ENCODE results near the gene ASIC5.
"Not testable (repeated sequence)": the region's sequence is repeated elsewhere in the genome, so short reads cannot be mapped to it uniquely, and the experiment has no call there.

ASIC5 gene

GRCh38 chr4:155899891-155900290 lies 33.8 kb upstream of the ASIC5 start:
- Histone ChIP-seq H3K4me1 (ENCODE audit: control insufficient read depth, insufficient read depth, low read length) (peaks cover 4% of the 10 kb centered on the region), H3K9me3 (ENCODE audit: control insufficient read depth, insufficient read depth, low read length) (no peaks in the 10 kb centered on the region), H3K36me3 (ENCODE audit: control insufficient read depth, insufficient read depth, low read length) (no peaks in the 10 kb centered on the region), H3K27me3 (ENCODE audit: control insufficient read depth, insufficient read depth, low read length) (no peaks in the 10 kb centered on the region), H3K9ac (ENCODE audit: low read depth, low read length) (no peak overlapping the region), H3K4me3 (ENCODE audit: low read depth, low read length) (no peak overlapping the region)

GRCh38 chr4:155898371-155898770 lies 32.3 kb upstream of the ASIC5 start:
- not testable (repeated sequence) for H3K36me3 ChIP-seq (ENCODE audit: control insufficient read depth, insufficient read depth, low read length); H3K27me3 ChIP-seq (ENCODE audit: control insufficient read depth, insufficient read depth, low read length); H3K4me3 ChIP-seq (ENCODE audit: low read depth, low read length); H3K9me3 ChIP-seq (ENCODE audit: control insufficient read depth, insufficient read depth, low read length); H3K4me1 ChIP-seq (ENCODE audit: control insufficient read depth, insufficient read depth, low read length); H3K9ac ChIP-seq (ENCODE audit: low read depth, low read length)

GRCh38 chr4:155891058-155891457 lies 25.0 kb upstream of the ASIC5 start:
- H3K4me3 ChIP-seq (ENCODE audit: low read depth, low read length) = no peak overlapping the region
- no peaks in the 10 kb centered on the region for H3K27me3 ChIP-seq (ENCODE audit: control insufficient read depth, insufficient read depth, low read length)
- no peaks in the 10 kb centered on the region for H3K4me1 ChIP-seq (ENCODE audit: control insufficient read depth, insufficient read depth, low read length)
- no peak overlapping the region for H3K9ac ChIP-seq (ENCODE audit: low read depth, low read length)
- no peaks in the 10 kb centered on the region for H3K36me3 ChIP-seq (ENCODE audit: control insufficient read depth, insufficient read depth, low read length)
- no peaks in the 10 kb centered on the region for H3K9me3 ChIP-seq (ENCODE audit: control insufficient read depth, insufficient read depth, low read length)

- Histone ChIP-seq H3K27me3 (ENCODE audit: control insufficient read depth, insufficient read depth, low read length) (no peaks in the 10 kb centered on the region), H3K36me3 (ENCODE audit: control insufficient read depth, insufficient read depth, low read length) (no peaks in the 10 kb centered on the region), H3K9ac (ENCODE audit: low read depth, low read length) (no peak overlapping the region), H3K4me1 (ENCODE audit: control insufficient read depth, insufficient read depth, low read length) (no peaks in the 10 kb centered on the region), H3K4me3 (ENCODE audit: low read depth, low read length) (no peak overlapping the region), H3K9me3 (ENCODE audit: control insufficient read depth, insufficient read depth, low read length) (no peaks in the 10 kb centered on the region)
These were observed 23.9 kb upstream of the ASIC5 start for GRCh38 chr4:155889946-155890345.

GRCh38 chr4:155889031-155889793 lies 23.1 kb upstream of the ASIC5 start:
- H3K9ac ChIP-seq (ENCODE audit: low read depth, low read length) = no peak overlapping the region
- H3K9me3 ChIP-seq (ENCODE audit: control insufficient read depth, insufficient read depth, low read length) = no peaks in the 10 kb centered on the region
- no peaks in the 10 kb centered on the region for H3K4me1 ChIP-seq (ENCODE audit: control insufficient read depth, insufficient read depth, low read length)
- H3K4me3 ChIP-seq (ENCODE audit: low read depth, low read length) = no peak overlapping the region
- H3K36me3 ChIP-seq (ENCODE audit: control insufficient read depth, insufficient read depth, low read length) = no peaks in the 10 kb centered on the region
- no peaks in the 10 kb centered on the region for H3K27me3 ChIP-seq (ENCODE audit: control insufficient read depth, insufficient read depth, low read length)

GRCh38 chr4:155887847-155888570 lies 21.9 kb upstream of the ASIC5 start:
- Histone ChIP-seq H3K4me3 (ENCODE audit: low read depth, low read length) (no peak overlapping the region), H3K27me3 (ENCODE audit: control insufficient read depth, insufficient read depth, low read length) (no peaks in the 10 kb centered on the region), H3K36me3 (ENCODE audit: control insufficient read depth, insufficient read depth, low read length) (no peaks in the 10 kb centered on the region), H3K9ac (ENCODE audit: low read depth, low read length) (no peak overlapping the region), H3K9me3 (ENCODE audit: control insufficient read depth, insufficient read depth, low read length) (no peaks in the 10 kb centered on the region), H3K4me1 (ENCODE audit: control insufficient read depth, insufficient read depth, low read length) (no peaks in the 10 kb centered on the region)

GRCh38 chr4:155887045-155887444 lies 21.0 kb upstream of the ASIC5 start:
- H3K9me3 ChIP-seq (ENCODE audit: control insufficient read depth, insufficient read depth, low read length) = no peaks in the 10 kb centered on the region
- H3K9ac ChIP-seq (ENCODE audit: low read depth, low read length) = no peak overlapping the region
- H3K36me3 ChIP-seq (ENCODE audit: control insufficient read depth, insufficient read depth, low read length) = no peaks in the 10 kb centered on the region
- H3K4me3 ChIP-seq (ENCODE audit: low read depth, low read length) = no peak overlapping the region
- no peaks in the 10 kb centered on the region for H3K4me1 ChIP-seq (ENCODE audit: control insufficient read depth, insufficient read depth, low read length)
- no peaks in the 10 kb centered on the region for H3K27me3 ChIP-seq (ENCODE audit: control insufficient read depth, insufficient read depth, low read length)

GRCh38 chr4:155885666-155886065 lies 19.6 kb upstream of the ASIC5 start:
- H3K27me3 ChIP-seq (ENCODE audit: control insufficient read depth, insufficient read depth, low read length) = no peaks in the 10 kb centered on the region
- H3K9ac ChIP-seq (ENCODE audit: low read depth, low read length) = no peak overlapping the region
- no peaks in the 10 kb centered on the region for H3K36me3 ChIP-seq (ENCODE audit: control insufficient read depth, insufficient read depth, low read length)
- H3K4me1 ChIP-seq (ENCODE audit: control insufficient read depth, insufficient read depth, low read length) = no peaks in the 10 kb centered on the region
- H3K4me3 ChIP-seq (ENCODE audit: low read depth, low read length) = no peak overlapping the region
- H3K9me3 ChIP-seq (ENCODE audit: control insufficient read depth, insufficient read depth, low read length) = no peaks in the 10 kb centered on the region

GRCh38 chr4:155883895-155884294 lies 17.8 kb upstream of the ASIC5 start:
- Histone ChIP-seq H3K9me3 (ENCODE audit: control insufficient read depth, insufficient read depth, low read length) (no peaks in the 10 kb centered on the region), H3K36me3 (ENCODE audit: control insufficient read depth, insufficient read depth, low read length) (no peaks in the 10 kb centered on the region), H3K27me3 (ENCODE audit: control insufficient read depth, insufficient read depth, low read length) (no peaks in the 10 kb centered on the region), H3K4me1 (ENCODE audit: control insufficient read depth, insufficient read depth, low read length) (no peaks in the 10 kb centered on the region), H3K9ac (ENCODE audit: low read depth, low read length) (no peak overlapping the region), H3K4me3 (ENCODE audit: low read depth, low read length) (no peak overlapping the region)

GRCh38 chr4:155881555-155881954 lies 15.5 kb upstream of the ASIC5 start:
- H3K9me3 ChIP-seq (ENCODE audit: control insufficient read depth, insufficient read depth, low read length) = no peaks in the 10 kb centered on the region
- no peak overlapping the region for H3K4me3 ChIP-seq (ENCODE audit: low read depth, low read length)
- no peak overlapping the region for H3K9ac ChIP-seq (ENCODE audit: low read depth, low read length)
- H3K36me3 ChIP-seq (ENCODE audit: control insufficient read depth, insufficient read depth, low read length) = no peaks in the 10 kb centered on the region
- no peaks in the 10 kb centered on the region for H3K4me1 ChIP-seq (ENCODE audit: control insufficient read depth, insufficient read depth, low read length)
- H3K27me3 ChIP-seq (ENCODE audit: control insufficient read depth, insufficient read depth, low read length) = no peaks in the 10 kb centered on the region

GRCh38 chr4:155879767-155880166 lies 13.7 kb upstream of the ASIC5 start:
- H3K4me1 ChIP-seq (ENCODE audit: control insufficient read depth, insufficient read depth, low read length) = no peaks in the 10 kb centered on the region
- H3K4me3 ChIP-seq (ENCODE audit: low read depth, low read length) = no peak overlapping the region
- no peaks in the 10 kb centered on the region for H3K27me3 ChIP-seq (ENCODE audit: control insufficient read depth, insufficient read depth, low read length)
- H3K9ac ChIP-seq (ENCODE audit: low read depth, low read length) = no peak overlapping the region
- H3K36me3 ChIP-seq (ENCODE audit: control insufficient read depth, insufficient read depth, low read length) = no peaks in the 10 kb centered on the region
- no peaks in the 10 kb centered on the region for H3K9me3 ChIP-seq (ENCODE audit: control insufficient read depth, insufficient read depth, low read length)

GRCh38 chr4:155878611-155879010 lies 12.5 kb upstream of the ASIC5 start:
- Histone ChIP-seq H3K9me3 (ENCODE audit: control insufficient read depth, insufficient read depth, low read length) (no peaks in the 10 kb centered on the region), H3K27me3 (ENCODE audit: control insufficient read depth, insufficient read depth, low read length) (no peaks in the 10 kb centered on the region), H3K4me3 (ENCODE audit: low read depth, low read length) (no peak overlapping the region), H3K36me3 (ENCODE audit: control insufficient read depth, insufficient read depth, low read length) (no peaks in the 10 kb centered on the region), H3K9ac (ENCODE audit: low read depth, low read length) (no peak overlapping the region), H3K4me1 (ENCODE audit: control insufficient read depth, insufficient read depth, low read length) (no peaks in the 10 kb centered on the region)

Measured in iPS-15b (cell line).